SK-N-SH treated with all-trans-retinoic acid at 6 μM for 48 hours (cell line): ENCODE results near the gene HOXA7.

Source experiments
- ATAC-seq: fragments of 200-7000 bp; cut with Tn5 transposase; 3 replicates; pipeline ENCODE4 v1.9.1; 2020; ENCODE audit warnings: mild to moderate bottlenecking, moderate library complexity
- ARNTL ChIP-seq: fragments of 450-650 bp; formaldehyde crosslinking; IDR thresholded peaks from 2 replicates; pipeline ENCODE4 v1.5.0; 2020; ENCODE audit warnings: low read depth, mild to moderate bottlenecking, moderate library complexity, borderline replicate concordance
- BACH2 ChIP-seq: fragments of 250-450 bp; sonication (Bioruptor Pico); IDR thresholded peaks from 2 replicates; pipeline ENCODE4 v1.9.0; 2021; ENCODE audit warnings: mild to moderate bottlenecking, borderline replicate concordance
- CREB5 ChIP-seq: fragments of 250-450 bp; sonication (Bioruptor Pico); IDR thresholded peaks from 2 replicates; pipeline ENCODE4 v1.5.1; 2020; ENCODE audit warnings: low read depth, mild to moderate bottlenecking, moderate library complexity
- CSDC2 ChIP-seq: fragments of 250-450 bp; sonication (Bioruptor Pico); IDR thresholded peaks from 2 replicates; pipeline ENCODE4 v1.5.0; 2020; ENCODE audit warnings: mild to moderate bottlenecking, moderate library complexity
- CSRNP3 ChIP-seq: fragments of 250-450 bp; sonication (Bioruptor Pico); IDR thresholded peaks from 2 replicates; pipeline ENCODE4 v1.5.1; 2021; ENCODE audit warnings: mild to moderate bottlenecking, moderate library complexity
- ESRRG ChIP-seq: fragments of 250-450 bp; sonication (Bioruptor Pico); IDR thresholded peaks from 2 replicates; pipeline ENCODE4 v1.6.1; 2021; ENCODE audit warnings: mild to moderate bottlenecking
- GLIS3 ChIP-seq: fragments of 250-450 bp; sonication (Bioruptor Pico); IDR thresholded peaks from 2 replicates; pipeline ENCODE4 v1.5.0; 2020; ENCODE audit warnings: mild to moderate bottlenecking, moderate library complexity
- ISL1 ChIP-seq: fragments of 250-450 bp; sonication (Bioruptor Pico); IDR thresholded peaks from 2 replicates; pipeline ENCODE4 v2.1.2; 2022; ENCODE audit warnings: mild to moderate bottlenecking, moderate library complexity
- OSR1 ChIP-seq: fragments of 250-450 bp; sonication (Bioruptor Pico); IDR thresholded peaks from 2 replicates; pipeline ENCODE4 v1.8.0; 2022; ENCODE audit warnings: moderate library complexity, mild to moderate bottlenecking, inconsistent platforms
- PATZ1 ChIP-seq: fragments of 250-450 bp; sonication (Bioruptor Pico); IDR thresholded peaks from 2 replicates; pipeline ENCODE4 v1.8.0; 2020; ENCODE audit warnings: mild to moderate bottlenecking, moderate library complexity, borderline replicate concordance
- POU6F1 ChIP-seq: fragments of 250-450 bp; sonication (Bioruptor Pico); IDR thresholded peaks from 2 replicates; pipeline ENCODE4 v1.8.0; 2021; ENCODE audit warnings: low read depth, mild to moderate bottlenecking, moderate library complexity, borderline replicate concordance
- PPARA ChIP-seq: fragments of 250-450 bp; sonication (Bioruptor Pico); IDR thresholded peaks from 2 replicates; pipeline ENCODE4 v1.5.0; 2020; ENCODE audit warnings: mild to moderate bottlenecking, borderline replicate concordance
- RARB ChIP-seq: fragments of 250-450 bp; sonication (Bioruptor Pico); IDR thresholded peaks from 2 replicates; pipeline ENCODE4 v1.8.0; 2021; ENCODE audit warnings: mild to moderate bottlenecking, moderate library complexity
- SNAI2 ChIP-seq: fragments of 250-450 bp; sonication (Bioruptor Pico); IDR thresholded peaks from 2 replicates; pipeline ENCODE4 v1.5.0; 2020; ENCODE audit warnings: mild to moderate bottlenecking, moderate library complexity
- TCF4 ChIP-seq: fragments of 250-450 bp; sonication (Bioruptor Pico); IDR thresholded peaks from 2 replicates; pipeline ENCODE4 v1.8.0; 2021; ENCODE audit warnings: mild to moderate bottlenecking, moderate library complexity, borderline replicate concordance
- TOX ChIP-seq: fragments of 250-450 bp; sonication (Bioruptor Pico); IDR thresholded peaks from 2 replicates; pipeline ENCODE4 v1.8.0; 2021; ENCODE audit warnings: mild to moderate bottlenecking, moderate library complexity, borderline replicate concordance
- ZFP3 ChIP-seq: fragments of 250-450 bp; sonication (Bioruptor Pico); IDR thresholded peaks from 2 replicates; pipeline ENCODE4 v1.5.0; 2020; ENCODE audit warnings: mild to moderate bottlenecking, moderate library complexity
- ZFP30 ChIP-seq: fragments of 450-650 bp; formaldehyde crosslinking; IDR thresholded peaks from 2 replicates; pipeline ENCODE4 v1.5.0; 2022; ENCODE audit warnings: mild to moderate bottlenecking, moderate library complexity
- ZNF70 ChIP-seq: fragments of 450-650 bp; formaldehyde crosslinking; IDR thresholded peaks from 2 replicates; pipeline ENCODE4 v1.5.0; 2020; ENCODE audit warnings: mild to moderate bottlenecking, moderate library complexity
- ZNF8 ChIP-seq: fragments of 450-650 bp; formaldehyde crosslinking; IDR thresholded peaks from 2 replicates; pipeline ENCODE4 v1.5.0; 2020; ENCODE audit warnings: mild to moderate bottlenecking, moderate library complexity

The HOXA7 gene

GRCh38 chr7:27191833-27192545 lies 35.5 kb upstream of the HOXA7 start:
- TF ChIP-seq CREB5 (no peak), ESRRG (CRISPR knock-in tag) (no peak)
- no peak; the same call in 2 of the 3 replicates for ATAC-seq

GRCh38 chr7:27191161-27191731 lies 34.8 kb upstream of the HOXA7 start:
- TF ChIP-seq ESRRG (CRISPR knock-in tag) (no peak), TCF4 (CRISPR knock-in tag) (no peak), ARNTL (CRISPR knock-in tag) (no peak), POU6F1 (CRISPR knock-in tag) (no peak), PPARA (CRISPR knock-in tag) (no peak), ZFP30 (CRISPR knock-in tag) (no peak), TOX (CRISPR knock-in tag) (no peak), ZNF70 (no peak), ZNF8 (no peak), PATZ1 (no peak), CSRNP3 (CRISPR knock-in tag) (no peak), ISL1 (CRISPR knock-in tag) (no peak), BACH2 (CRISPR knock-in tag) (no peak), OSR1 (CRISPR knock-in tag) (no peak), CSDC2 (CRISPR knock-in tag) (no peak), CREB5 (no peak)
- no peak for ATAC-seq

GRCh38 chr7:27189997-27190748 lies 33.7 kb upstream of the HOXA7 start:
- no peak for ATAC-seq
- TF ChIP-seq PATZ1 (no peak), ZFP3 (CRISPR knock-in tag) (no peak), SNAI2 (CRISPR knock-in tag) (no peak), CSRNP3 (CRISPR knock-in tag) (no peak), ARNTL (CRISPR knock-in tag) (no peak), CREB5 (no peak), ZFP30 (CRISPR knock-in tag) (no peak), POU6F1 (CRISPR knock-in tag) (no peak), CSDC2 (CRISPR knock-in tag) (no peak), RARB (CRISPR knock-in tag) (no peak), TCF4 (CRISPR knock-in tag) (no peak), GLIS3 (no peak), ZNF70 (no peak), ISL1 (CRISPR knock-in tag) (no peak)
